HepG2 (cell line): ENCODE measurements around the gene TBC1D4. TPM values are rescaled to one million over a fixed set of nuclear protein-coding genes. Genes with fewer than 3 reads are reported as not detected.

Experiments
- FOXP1 ChIP-seq, 2 experiments: fragments of 450-650 bp in 1 of 2; IDR thresholded peaks; 2 replicates each; pipeline ENCODE4 v1.6.1; 2017 to 2018; ENCODE audit warnings: antibody characterized with exemption in 1 of 2
- JUNB ChIP-seq: sonication (generic); formaldehyde crosslinking; IDR thresholded peaks from 2 replicates; pipeline ENCODE4 v1.8.0; 2022; ENCODE audit warnings: missing genetic modification reagents, mild to moderate bottlenecking, borderline replicate concordance
- MED8 ChIP-seq: sonication (generic); formaldehyde crosslinking; IDR thresholded peaks from 2 replicates; pipeline ENCODE4 v1.8.1; 2023; ENCODE audit warnings: mild to moderate bottlenecking, missing genetic modification reagents; ENCODE audit not compliant: insufficient replicate concordance
- PHF21A ChIP-seq: sonication (generic); formaldehyde crosslinking; IDR thresholded peaks from 2 replicates; pipeline ENCODE4 v1.5.0; 2020; ENCODE audit warnings: mild to moderate bottlenecking, missing genetic modification reagents
- SALL1 ChIP-seq: sonication (generic); formaldehyde crosslinking; IDR thresholded peaks from 2 replicates; pipeline ENCODE4 v1.8.0; 2022; ENCODE audit warnings: mild to moderate bottlenecking, missing genetic modification reagents
- XRCC5 ChIP-seq: fragments of 200-400 bp; formaldehyde crosslinking; optimal IDR thresholded peaks from 2 replicates; pipeline ENCODE3; 2017; ENCODE audit warnings: mild to moderate bottlenecking, low read length
- ZNF225 ChIP-seq: sonication (generic); formaldehyde crosslinking; IDR thresholded peaks from 2 replicates; pipeline ENCODE4 v1.4.0; 2020; ENCODE audit warnings: mild to moderate bottlenecking, missing genetic modification reagents
- ZNF879 ChIP-seq: sonication (generic); formaldehyde crosslinking; IDR thresholded peaks from 2 replicates; pipeline ENCODE4 v1.8.1; 2023; ENCODE audit warnings: missing genetic modification reagents
- polyA plus RNA-seq, 8 experiments: library from polyadenylated mRNA; depleted of rRNA in 3 of 8; stranded (reverse) in 7 of 8; unstranded in 1 of 8; fragments of >200 nt; fragmentation: Illumina TruSeq in 4 of 8; extraction: Trizol in 4 of 8; gene quantifications; 2 replicates each; pipeline versions ENCODE4 v1.2.1 to v1.2.3, GENCODE V29; 2011 to 2016; ENCODE audit warnings: low read depth in 4 of 8, missing spikeins in 1 of 8, mixed read lengths in 1 of 8; ENCODE audit not compliant: insufficient read depth in 1 of 8
- total RNA-seq, 5 experiments: library from RNA; depleted of rRNA; stranded (reverse); fragments of >200 nt; fragmentation: Illumina TruSeq; extraction: Trizol; gene quantifications; 2 replicates each; pipeline ENCODE4 v1.2.3, GENCODE V29; 2016; ENCODE audit warnings: low read depth in 1 of 5
- TF ChIP-seq, protein P1 (sequence below): sonication (generic); formaldehyde crosslinking; IDR thresholded peaks from 2 replicates; pipeline ENCODE4 v1.5.0; 2020; ENCODE audit warnings: mild to moderate bottlenecking, missing genetic modification reagents
- TF ChIP-seq, protein P2 (sequence below): sonication (generic); formaldehyde crosslinking; IDR thresholded peaks from 2 replicates; pipeline ENCODE4 v1.4.0; 2020; ENCODE audit warnings: missing genetic modification reagents, borderline replicate concordance
- TF ChIP-seq, protein P3 (sequence below): sonication (generic); formaldehyde crosslinking; IDR thresholded peaks from 2 replicates; pipeline ENCODE4 v1.5.1; 2020; ENCODE audit warnings: missing genetic modification reagents, mild to moderate bottlenecking, borderline replicate concordance
- TF ChIP-seq, protein P4 (sequence below): sonication (generic); formaldehyde crosslinking; IDR thresholded peaks from 2 replicates; pipeline ENCODE4 v1.4.0; 2020; ENCODE audit warnings: missing genetic modification reagents
- TF ChIP-seq, protein P5 (sequence below): sonication (generic); formaldehyde crosslinking; IDR thresholded peaks from 2 replicates; pipeline ENCODE4 v1.5.0; 2020; ENCODE audit warnings: missing genetic modification reagents
- TF ChIP-seq, protein P6 (sequence below): sonication (generic); formaldehyde crosslinking; IDR thresholded peaks from 2 replicates; pipeline ENCODE4 v1.4.0; 2020; ENCODE audit warnings: missing genetic modification reagents

The TBC1D4 gene
- total and polyA plus RNA-seq, 2 of the 13 experiments (the other 11 are each of a cell fraction or from before 2014, with no cell fraction given): 35.9 to 64.4 TPM

DNA sequence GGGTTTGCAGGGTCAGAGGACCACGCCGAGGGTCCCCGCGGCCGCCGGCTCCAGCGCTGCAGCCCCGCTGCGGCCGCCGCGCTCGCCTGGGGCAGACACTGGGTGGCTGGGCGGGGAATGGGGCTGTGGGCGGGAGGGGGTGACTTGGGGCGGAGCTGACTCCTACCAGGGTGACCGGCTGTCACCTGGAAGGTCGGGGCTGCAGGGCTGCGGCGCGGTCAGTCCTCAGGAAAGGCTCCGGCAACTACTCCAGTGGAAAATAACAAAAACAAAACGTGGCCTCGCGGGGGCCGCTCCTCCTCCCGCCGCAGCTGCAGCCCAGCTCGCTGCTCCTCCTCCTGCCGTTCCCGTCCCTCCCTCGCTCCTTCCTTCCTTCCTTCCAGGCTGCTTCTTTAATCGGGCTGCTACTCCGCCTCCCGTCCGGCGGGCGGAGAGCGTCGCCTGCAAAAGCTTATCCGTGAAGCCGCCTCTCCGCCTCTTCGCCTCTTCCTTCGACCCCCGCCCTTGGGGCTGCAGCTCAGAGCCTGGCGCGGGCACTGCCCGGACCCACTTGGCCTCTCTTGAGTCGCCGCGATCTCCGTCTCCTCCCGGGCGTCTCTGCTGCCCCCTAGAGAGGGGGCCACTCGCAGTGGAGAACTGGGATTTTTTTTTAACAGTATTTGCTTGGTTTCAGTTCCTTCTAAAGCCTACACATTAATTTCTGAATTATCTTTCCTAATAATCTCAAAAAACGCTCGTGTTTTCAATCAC is at the start of gene TBC1D4 (continued):
- TF ChIP-seq, protein P1, sequence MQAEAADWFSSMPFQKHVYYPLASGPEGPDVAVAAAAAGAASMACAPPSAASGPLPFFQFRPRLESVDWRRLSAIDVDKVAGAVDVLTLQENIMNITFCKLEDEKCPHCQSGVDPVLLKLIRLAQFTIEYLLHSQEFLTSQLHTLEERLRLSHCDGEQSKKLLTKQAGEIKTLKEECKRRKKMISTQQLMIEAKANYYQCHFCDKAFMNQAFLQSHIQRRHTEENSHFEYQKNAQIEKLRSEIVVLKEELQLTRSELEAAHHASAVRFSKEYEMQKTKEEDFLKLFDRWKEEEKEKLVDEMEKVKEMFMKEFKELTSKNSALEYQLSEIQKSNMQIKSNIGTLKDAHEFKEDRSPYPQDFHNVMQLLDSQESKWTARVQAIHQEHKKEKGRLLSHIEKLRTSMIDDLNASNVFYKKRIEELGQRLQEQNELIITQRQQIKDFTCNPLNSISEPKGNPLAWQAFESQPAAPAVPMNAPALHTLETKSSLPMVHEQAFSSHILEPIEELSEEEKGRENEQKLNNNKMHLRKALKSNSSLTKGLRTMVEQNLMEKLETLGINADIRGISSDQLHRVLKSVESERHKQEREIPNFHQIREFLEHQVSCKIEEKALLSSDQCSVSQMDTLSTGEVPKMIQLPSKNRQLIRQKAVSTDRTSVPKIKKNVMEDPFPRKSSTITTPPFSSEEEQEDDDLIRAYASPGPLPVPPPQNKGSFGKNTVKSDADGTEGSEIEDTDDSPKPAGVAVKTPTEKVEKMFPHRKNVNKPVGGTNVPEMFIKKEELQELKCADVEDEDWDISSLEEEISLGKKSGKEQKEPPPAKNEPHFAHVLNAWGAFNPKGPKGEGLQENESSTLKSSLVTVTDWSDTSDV (CRISPR knock-in tag): no peak
- TF ChIP-seq ZNF879 (CRISPR knock-in tag) (no peak), XRCC5 (peak; percentile 61), JUNB (CRISPR knock-in tag) (no peak), PHF21A (peak; percentile 55; the same call in 1 of the 2 replicates), FOXP1 (IDR thresholded peaks at IDR 0.05) (no peak), FOXP1 (CRISPR knock-in tag; IDR thresholded peaks at IDR 0.05) (peak; percentile 56; the same call in 1 of the 2 replicates), MED8 (CRISPR knock-in tag) (no peak), SALL1 (CRISPR knock-in tag) (peak; percentile 81), ZNF225 (CRISPR knock-in tag) (no peak)
- TF ChIP-seq, protein P2, sequence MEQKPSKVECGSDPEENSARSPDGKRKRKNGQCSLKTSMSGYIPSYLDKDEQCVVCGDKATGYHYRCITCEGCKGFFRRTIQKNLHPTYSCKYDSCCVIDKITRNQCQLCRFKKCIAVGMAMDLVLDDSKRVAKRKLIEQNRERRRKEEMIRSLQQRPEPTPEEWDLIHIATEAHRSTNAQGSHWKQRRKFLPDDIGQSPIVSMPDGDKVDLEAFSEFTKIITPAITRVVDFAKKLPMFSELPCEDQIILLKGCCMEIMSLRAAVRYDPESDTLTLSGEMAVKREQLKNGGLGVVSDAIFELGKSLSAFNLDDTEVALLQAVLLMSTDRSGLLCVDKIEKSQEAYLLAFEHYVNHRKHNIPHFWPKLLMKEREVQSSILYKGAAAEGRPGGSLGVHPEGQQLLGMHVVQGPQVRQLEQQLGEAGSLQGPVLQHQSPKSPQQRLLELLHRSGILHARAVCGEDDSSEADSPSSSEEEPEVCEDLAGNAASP (CRISPR knock-in tag): peak; percentile 77
- TF ChIP-seq, protein P3, sequence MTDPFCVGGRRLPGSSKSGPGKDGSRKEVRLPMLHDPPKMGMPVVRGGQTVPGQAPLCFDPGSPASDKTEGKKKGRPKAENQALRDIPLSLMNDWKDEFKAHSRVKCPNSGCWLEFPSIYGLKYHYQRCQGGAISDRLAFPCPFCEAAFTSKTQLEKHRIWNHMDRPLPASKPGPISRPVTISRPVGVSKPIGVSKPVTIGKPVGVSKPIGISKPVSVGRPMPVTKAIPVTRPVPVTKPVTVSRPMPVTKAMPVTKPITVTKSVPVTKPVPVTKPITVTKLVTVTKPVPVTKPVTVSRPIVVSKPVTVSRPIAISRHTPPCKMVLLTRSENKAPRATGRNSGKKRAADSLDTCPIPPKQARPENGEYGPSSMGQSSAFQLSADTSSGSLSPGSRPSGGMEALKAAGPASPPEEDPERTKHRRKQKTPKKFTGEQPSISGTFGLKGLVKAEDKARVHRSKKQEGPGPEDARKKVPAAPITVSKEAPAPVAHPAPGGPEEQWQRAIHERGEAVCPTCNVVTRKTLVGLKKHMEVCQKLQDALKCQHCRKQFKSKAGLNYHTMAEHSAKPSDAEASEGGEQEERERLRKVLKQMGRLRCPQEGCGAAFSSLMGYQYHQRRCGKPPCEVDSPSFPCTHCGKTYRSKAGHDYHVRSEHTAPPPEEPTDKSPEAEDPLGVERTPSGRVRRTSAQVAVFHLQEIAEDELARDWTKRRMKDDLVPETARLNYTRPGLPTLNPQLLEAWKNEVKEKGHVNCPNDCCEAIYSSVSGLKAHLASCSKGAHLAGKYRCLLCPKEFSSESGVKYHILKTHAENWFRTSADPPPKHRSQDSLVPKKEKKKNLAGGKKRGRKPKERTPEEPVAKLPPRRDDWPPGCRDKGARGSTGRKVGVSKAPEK (CRISPR knock-in tag): no peak
- TF ChIP-seq, protein P4, sequence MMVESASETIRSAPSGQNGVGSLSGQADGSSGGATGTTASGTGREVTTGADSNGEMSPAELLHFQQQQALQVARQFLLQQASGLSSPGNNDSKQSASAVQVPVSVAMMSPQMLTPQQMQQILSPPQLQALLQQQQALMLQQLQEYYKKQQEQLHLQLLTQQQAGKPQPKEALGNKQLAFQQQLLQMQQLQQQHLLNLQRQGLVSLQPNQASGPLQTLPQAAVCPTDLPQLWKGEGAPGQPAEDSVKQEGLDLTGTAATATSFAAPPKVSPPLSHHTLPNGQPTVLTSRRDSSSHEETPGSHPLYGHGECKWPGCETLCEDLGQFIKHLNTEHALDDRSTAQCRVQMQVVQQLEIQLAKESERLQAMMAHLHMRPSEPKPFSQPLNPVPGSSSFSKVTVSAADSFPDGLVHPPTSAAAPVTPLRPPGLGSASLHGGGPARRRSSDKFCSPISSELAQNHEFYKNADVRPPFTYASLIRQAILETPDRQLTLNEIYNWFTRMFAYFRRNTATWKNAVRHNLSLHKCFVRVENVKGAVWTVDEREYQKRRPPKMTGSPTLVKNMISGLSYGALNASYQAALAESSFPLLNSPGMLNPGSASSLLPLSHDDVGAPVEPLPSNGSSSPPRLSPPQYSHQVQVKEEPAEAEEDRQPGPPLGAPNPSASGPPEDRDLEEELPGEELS (CRISPR knock-in tag): peak; percentile 82
- TF ChIP-seq, protein P5, sequence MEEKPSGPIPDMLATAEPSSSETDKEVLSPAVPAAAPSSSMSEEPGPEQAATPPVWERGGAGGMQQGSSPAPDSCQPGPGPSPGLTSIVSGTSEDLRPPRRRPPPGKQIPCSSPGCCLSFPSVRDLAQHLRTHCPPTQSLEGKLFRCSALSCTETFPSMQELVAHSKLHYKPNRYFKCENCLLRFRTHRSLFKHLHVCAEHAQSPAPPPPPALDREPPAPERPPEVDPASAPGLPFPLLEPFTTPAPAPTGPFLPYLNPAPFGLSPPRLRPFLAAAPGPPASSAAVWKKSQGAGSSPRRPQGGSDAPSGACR (CRISPR knock-in tag): 0 out of 2 replicates have a peak, but pooled peaks have one; percentile 58
- TF ChIP-seq, protein P6, sequence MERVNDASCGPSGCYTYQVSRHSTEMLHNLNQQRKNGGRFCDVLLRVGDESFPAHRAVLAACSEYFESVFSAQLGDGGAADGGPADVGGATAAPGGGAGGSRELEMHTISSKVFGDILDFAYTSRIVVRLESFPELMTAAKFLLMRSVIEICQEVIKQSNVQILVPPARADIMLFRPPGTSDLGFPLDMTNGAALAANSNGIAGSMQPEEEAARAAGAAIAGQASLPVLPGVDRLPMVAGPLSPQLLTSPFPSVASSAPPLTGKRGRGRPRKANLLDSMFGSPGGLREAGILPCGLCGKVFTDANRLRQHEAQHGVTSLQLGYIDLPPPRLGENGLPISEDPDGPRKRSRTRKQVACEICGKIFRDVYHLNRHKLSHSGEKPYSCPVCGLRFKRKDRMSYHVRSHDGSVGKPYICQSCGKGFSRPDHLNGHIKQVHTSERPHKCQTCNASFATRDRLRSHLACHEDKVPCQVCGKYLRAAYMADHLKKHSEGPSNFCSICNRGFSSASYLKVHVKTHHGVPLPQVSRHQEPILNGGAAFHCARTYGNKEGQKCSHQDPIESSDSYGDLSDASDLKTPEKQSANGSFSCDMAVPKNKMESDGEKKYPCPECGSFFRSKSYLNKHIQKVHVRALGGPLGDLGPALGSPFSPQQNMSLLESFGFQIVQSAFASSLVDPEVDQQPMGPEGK (CRISPR knock-in tag): peak; percentile 80
